Prostate gland (tissue), 2 donors: Measurements from ENCODE around the gene RAB20.

Experiments
- POLR2AphosphoS5 ChIP-seq: sonication (generic); formaldehyde crosslinking; IDR thresholded peaks from one replicate; pipeline ENCODE4 v1.6.1; 2017; ENCODE audit warnings: antibody characterized with exemption
- TF ChIP-seq, protein P1 (sequence below), 4 experiments: fragments of 200-600 bp in 2 of 4; fragments of 450-650 bp in 2 of 4; sonication (generic) in 2 of 4; IDR thresholded peaks; 1 replicate in 3 of 4; 2 replicates in 1 of 4; pipeline ENCODE4 v1.5.1; 2016 to 2019; ENCODE audit warnings: antibody characterized with exemption in 4 of 4, mild to moderate bottlenecking in 2 of 4, moderate library complexity in 2 of 4

- TF ChIP-seq, protein P1, sequence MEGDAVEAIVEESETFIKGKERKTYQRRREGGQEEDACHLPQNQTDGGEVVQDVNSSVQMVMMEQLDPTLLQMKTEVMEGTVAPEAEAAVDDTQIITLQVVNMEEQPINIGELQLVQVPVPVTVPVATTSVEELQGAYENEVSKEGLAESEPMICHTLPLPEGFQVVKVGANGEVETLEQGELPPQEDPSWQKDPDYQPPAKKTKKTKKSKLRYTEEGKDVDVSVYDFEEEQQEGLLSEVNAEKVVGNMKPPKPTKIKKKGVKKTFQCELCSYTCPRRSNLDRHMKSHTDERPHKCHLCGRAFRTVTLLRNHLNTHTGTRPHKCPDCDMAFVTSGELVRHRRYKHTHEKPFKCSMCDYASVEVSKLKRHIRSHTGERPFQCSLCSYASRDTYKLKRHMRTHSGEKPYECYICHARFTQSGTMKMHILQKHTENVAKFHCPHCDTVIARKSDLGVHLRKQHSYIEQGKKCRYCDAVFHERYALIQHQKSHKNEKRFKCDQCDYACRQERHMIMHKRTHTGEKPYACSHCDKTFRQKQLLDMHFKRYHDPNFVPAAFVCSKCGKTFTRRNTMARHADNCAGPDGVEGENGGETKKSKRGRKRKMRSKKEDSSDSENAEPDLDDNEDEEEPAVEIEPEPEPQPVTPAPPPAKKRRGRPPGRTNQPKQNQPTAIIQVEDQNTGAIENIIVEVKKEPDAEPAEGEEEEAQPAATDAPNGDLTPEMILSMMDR (IDR thresholded peaks at IDR 0.05) = no peak
- TF ChIP-seq POLR2AphosphoS5 = no peak
Measured at GRCh38 chr13:110582421-110582954, 21.0 kb upstream of the RAB20 start.
